ENCODE data around the gene CORO2A.
"Not testable (repeated sequence)": the region's sequence is repeated elsewhere in the genome, so short reads cannot be mapped to it uniquely, and the experiment has no call there.

The CORO2A gene

DNA sequence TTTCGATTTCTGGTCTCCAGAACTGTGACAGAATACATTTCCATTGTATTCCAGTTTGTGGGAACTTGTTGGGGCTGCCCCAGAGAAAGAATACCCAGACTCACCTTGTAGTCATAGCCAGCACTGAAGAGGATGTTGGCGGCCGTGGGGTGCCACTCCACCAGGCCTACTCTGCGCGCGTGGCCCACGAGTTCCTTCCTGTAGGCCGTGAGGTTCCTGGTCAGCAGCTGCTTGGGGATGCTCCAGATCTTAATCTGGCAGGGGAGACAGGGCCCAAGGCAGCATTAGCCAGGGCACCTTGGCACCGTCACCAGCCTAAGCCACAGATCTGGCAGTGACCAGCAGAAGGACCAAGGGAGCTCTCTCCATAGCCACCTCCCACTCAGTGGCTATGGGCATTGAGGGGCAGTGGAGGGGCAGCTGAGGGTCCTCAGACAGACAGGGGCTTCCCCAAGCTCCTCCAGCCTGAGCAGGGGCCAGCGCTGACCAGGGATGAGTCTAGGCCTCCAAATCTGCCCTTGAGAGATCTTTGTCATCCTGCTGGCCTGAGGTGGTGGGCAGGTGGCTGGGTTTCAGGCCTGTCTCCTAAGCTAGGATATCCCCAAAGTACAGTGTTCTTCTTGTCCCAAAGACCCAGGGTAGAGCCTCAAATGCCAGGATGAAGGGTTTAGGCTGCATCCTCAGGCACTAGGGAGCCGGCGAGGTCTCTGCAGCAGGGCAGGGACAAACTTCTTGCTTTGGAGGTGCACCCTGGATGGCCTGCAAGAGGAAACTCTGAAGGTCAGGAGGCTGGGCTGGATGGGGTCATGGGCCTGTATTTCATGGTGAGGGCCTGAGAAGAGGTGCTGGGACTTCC, 57.5 kb downstream of the CORO2A start:
- DNase-seq: no peak

DNA sequence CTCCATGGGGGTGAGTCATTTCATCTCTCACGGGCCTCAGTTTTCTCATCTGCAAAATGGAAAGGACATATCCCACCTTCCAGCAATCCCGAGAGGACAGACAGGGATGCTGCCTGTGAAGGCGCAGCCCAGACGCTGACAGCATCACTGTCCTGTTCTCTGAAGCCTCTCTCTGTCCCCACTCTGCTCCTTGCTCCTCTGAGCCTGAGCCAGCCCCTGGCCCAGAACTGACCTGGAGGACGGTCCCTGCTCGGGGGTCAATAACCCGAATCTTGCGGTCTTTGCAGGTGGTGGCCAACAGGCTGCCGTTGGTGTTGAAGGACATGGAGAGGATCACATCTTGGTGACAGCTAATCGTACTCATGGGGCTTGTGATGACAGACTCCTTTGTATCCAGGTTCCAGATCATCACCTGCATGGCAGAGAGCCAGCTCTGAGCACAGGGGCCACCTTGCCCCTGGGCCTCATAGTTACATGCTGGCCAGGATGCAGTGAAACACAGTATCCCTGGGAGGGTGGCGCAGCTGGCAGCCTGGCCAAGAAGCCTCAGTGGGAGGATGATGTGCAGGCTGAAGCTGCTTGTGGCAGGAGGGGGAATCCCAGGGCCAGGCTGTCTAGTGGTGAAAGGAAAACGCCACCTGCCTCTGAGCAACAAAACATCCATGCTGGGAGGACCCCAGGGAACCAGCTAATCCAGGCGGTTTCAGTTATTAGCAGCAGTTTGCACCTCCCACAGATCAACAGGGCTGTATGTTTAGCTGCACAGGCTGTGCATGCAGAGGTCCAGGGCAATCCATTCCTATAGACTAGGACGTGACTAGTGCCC, 59.4 kb downstream of the CORO2A start:
- peak; percentile 63 for DNase-seq

DNA sequence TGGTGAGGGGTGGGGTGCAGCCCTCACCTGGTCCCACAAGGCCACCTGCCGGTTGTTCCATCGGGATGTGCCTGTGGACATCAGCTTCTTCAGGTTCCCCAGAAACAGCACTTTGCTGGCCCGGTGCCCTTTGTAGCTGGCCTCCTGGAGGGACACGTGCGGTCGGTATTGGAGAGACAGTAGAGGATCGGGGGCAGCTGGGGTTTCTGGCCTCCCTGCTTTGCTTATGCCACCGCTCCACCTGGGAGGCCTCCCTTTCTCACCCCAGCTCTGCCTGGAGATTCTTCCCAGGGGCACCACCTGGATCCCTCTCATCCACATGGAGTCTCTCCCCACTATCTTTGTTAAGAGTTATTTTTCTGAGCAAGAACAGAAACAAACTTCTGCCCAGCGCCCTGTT, 60.3 kb downstream of the CORO2A start:
- DNase-seq: no peak

DNA sequence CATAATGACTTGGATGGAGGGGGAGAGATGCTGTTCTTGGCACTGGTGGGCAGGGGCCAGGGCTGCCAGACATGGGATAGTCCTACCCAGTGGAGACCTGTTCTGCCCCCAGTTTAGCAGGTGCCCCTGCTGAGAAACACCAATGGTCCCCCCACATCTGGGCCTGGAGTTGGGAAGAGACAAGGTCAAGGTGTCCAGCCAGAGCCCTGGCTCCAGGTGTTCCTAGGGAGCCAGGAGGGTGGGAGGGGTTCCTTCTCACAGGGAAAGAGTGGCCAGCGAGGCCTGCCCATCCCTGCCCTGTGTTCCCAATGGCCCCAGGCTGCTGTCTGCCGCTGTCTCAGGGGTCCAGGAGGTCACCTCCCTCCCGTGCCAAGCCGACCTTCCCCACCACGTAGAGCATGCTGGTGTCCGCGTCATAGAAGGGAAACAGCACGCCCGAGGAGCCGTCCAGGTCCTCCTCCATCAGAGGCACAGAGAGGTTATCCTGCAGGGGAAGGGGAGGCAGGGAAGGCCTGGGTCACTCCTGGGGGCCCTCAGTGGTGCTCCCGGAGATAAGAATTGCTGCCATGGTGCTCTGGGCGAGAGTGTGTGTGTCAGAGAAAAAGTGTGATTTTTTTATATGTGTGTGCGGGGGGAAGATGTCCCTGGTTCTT, 61.7 kb downstream of the CORO2A start:
- DNase-seq: no peak

DNA sequence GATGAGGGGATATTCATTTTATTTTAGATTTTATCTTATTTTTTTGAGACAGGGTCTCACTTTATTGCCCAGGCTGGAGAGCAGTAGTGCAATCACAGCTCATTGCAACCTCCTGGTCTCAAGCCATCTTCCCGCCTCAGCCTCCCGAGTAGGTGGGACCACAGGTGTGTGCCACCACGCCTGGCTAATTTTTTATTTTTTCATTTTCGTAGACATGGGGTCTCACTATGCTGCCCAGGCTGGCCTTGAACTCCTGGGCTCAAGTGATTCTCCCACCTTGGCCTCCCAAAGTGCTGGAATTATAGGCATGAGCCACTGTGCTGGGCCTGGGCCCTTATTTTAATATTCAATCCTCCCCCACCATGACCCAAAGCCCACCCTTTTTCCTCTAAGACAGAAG, 62.4 kb downstream of the CORO2A start:
- not testable (repeated sequence) for DNase-seq

DNA sequence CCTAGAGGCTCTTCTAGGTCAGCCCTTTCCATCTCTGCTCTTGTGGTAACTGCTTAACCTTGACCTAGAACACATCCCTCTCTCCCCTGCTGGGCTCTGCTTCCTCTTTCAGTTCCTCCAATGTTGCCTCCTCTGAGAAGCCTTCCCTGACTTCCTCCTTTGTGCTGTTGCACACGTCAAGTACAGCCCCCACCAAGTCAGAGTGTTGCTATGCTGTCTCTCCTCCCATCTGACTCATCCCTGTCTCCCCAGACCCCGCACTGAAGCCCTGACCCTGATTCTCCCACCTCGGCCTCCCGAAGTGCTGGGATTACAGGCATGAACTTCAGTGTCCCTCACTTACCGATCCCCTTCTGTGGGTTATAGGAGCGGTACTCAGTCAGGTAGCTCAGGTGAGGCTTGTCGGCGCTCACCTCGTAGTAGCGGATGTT, 63.0 kb downstream of the CORO2A start:
- DNase-seq: no peak

DNA sequence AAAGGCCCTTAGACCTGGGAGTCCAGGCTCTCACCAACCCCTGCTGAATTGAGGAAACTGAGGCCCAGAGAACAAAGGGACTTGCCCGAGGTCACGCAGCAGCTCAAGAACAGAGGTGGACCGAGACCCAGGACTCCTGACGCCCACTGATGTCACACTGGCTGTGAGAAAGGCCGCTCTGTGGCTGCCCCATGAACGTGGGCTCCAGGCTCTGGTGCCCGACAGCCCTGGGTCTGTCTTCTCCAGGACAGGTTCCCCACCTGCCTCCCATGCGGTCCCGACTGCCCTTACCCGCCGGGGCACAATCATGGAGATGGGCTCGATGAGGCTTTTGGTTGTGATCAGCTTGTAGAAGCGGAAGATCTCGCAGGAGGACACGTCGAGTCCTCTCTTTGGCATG, 64.1 kb downstream of the CORO2A start:
- no peak for DNase-seq

DNA sequence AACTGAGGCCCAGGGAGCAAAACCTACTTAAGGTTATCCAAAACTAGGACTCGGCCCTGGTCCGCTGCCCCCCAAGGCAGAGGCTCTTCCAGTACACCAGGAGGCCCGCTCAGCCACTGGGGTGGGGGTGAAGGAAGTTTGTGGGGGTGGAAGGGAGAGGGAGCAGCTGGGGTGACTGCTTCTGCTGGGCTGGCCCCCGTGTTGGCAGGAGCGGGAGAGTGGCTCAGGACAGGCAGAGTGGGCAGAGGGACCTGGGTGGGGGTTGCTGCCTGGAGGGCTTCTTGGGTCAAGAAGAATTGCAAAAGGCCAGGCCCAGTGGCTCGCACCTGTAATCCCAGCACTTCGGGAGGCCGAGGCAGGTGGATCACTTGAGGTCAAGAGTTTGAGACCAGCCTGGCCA, 65.2 kb downstream of the CORO2A start:
- no peak for DNase-seq

DNA sequence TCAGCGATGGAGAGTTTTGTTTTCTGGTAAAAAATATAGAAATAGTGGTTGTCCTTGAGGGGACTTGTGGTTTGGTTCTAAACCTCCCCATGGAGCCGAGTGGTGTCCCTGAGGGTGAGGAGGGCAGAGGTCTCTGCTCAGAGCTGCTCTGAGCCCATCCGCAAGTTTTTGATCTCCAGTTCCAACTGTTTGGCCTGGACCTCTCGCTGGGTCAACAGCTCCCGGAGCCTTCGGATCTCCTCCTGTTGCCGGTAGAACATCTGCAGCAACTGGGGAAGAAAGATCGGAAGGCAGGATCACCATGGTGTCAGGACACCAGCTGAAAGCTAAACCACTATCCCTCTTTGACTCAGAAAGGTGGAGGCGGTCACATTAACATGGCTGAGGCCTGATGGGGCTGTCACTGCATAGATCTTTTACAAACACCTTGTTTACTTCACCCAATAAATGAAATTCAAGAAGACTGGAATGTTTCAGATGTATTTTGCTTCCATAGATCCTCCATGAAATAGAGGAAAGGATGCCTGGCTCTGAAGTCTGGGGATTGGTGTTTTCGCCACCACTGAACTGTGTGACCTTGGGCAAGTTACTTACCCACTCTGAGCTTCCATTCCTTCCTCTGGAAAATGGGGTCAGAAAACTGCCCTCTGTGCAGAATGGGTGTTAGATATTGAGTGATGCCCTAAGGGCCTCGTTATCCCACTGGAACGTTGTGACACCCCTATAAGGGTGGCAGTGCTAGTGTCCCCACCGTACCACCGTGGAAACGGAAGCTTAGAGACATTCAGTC, 67.6 kb downstream of the CORO2A start:
- no peak for DNase-seq

DNA sequence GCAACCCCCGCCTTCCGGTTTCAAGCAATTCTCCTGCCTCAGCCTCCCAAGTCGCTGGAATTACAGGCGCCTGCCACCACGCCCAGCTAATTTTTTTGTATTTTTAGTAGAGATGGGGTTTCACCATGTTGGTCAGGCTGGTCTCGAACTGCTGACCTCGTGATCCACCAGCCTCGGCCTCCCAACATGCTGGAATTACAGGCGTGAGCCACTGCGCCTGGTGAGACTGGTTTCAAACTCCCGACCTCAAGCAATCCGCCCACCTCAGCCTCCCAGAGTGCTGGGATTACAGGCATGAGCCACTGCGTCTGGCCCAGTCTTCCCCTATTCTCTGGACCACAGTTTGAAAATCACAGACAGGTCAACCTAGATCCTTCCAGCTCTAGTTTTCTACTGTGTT, 68.3 kb downstream of the CORO2A start:
- DNase-seq: not testable (repeated sequence)

DNA sequence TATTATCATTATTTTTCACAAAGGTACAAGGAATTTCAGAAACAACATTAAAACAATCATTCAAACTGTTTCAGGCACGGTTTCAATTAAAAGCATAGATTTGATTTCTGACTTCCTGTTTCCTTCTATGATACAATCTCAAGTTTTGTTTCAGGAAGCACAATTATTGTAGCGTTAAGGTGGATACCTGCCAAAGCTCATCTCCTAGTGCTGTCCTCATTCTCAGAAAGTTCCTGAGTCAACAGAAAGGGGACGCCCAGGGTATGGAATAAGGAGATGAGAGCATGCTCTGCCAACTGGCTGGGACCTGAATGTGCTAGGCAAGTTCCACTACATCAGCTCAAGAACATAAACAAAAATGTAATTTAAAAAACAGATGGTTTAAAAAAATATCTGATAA, 71.4 kb downstream of the CORO2A start:
- no peak for DNase-seq

DNA sequence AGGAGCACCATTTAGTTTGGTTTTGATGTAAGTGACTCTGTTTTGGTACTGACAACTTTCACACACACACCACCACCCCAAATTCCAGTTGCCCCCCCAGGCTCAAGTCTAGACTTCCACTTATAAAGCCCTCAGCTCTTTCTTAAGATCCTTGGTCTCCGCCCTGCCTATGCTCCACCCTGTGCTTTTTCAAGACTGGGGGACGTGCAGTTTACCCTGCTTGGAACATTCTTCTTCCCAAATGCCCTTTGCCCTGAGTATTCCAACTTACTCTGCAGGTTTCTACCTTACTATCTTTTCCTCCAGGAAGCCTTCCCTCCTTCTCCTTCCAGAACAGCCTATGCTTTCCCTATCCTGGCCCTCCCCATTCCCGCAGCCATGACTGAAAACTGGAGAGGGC, 72.0 kb downstream of the CORO2A start:
- no peak for DNase-seq

DNA sequence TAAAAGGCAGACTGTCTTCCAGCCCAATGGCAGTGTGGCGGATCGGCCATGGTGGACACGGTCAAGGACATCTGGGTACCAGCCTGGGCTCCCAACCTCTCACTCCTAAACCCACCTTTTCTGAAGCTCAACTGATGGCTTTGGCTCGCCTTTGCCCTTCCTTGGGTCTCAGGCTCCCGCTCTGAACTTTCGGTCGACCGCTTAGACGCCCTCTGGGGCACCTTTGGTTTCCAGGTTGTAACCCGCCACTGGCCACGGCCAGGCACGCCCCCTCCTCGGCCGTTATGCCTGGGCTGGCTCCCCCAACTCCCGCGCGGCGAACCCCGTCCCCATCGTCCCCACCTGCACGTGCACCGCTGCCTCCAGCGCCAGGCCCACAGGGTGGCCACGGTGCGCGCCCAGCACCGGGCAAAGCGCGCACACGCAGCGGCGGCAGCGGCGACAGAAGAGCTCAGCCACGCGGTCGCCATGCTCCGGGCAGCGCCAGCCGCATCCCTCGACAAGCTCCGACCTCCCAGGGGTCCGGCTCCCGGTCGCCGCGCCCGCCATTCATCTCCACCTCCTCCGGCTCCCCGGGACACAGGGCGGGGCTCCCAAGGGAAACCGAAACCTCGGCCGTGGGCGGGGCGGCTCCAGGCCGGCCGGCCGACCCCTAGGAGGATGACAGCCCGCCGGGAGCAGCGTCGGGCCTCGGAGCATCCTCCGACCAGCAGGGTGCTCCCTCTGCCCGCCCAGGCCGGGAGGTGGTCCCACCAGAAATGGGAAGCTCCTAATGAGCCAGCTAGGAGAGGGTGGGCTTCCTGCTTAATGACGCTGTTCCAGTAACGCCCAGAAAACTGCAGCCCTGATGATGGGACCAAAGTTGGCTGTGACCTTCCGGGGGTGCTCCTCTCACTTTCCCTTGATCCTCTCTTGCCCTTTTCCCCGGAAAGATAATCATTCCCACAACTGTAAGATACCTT, 73.5 kb downstream of the CORO2A start, which contains the start of gene TRIM14:
Gene TRIM14 (minus strand): TSS at position 583 of the 962 bp plus-strand sequence. CDS start 34 bp downstream, at position 549.
- peak; percentile 55 for DNase-seq

DNA sequence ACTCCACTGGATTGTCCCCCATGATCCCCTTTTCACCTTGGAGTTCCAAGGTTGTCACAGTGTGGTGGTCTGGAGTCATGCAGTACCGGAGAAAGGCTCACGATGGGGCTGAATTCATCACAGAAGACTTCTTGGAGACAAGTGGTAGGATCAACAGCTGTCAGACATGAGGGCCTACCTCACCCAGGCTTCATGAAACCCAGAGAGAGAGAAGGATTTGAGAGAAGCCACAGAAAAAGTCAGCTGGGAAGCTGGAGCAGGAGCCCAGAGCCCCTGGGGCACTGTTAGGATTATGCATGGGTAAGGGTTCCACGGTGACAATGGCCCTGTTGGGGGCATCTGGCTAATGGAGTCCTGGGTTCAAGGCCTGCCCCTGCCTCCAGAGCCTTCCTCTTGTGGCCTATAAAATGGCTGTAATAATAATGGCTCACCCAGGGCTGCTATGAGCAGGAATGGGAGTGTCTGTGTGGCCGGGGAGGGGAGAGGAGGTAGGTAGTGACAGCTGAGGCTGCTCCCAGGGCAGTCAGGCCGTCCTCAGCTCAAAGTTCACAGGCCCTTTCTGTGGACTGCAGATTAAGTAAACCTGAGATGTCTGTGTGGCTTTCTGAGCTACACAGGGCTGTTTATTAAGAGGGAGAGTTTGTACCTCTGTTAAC, 74.3 kb downstream of the CORO2A start:
- DNase-seq: peak; percentile 28

DNA sequence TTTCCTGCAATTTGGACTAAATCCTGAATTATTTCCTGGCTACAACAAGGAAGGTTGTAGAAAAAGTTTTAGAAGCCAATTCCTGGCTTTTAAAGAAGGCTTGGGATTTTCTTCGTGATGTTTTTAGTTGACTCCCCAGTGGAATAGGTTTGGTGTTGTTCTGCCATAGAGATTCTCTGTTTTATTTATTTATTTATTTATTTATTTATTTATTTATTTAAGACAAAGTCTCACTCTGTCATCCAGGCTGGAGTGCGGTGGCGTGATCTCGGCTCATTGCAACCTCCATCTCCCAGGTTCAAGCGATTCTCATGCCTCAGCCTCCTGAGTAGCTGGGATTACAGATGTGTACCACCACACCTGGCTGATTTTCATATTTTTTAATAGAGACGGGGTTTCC, 75.3 kb downstream of the CORO2A start:
- not testable (repeated sequence) for DNase-seq

DNA sequence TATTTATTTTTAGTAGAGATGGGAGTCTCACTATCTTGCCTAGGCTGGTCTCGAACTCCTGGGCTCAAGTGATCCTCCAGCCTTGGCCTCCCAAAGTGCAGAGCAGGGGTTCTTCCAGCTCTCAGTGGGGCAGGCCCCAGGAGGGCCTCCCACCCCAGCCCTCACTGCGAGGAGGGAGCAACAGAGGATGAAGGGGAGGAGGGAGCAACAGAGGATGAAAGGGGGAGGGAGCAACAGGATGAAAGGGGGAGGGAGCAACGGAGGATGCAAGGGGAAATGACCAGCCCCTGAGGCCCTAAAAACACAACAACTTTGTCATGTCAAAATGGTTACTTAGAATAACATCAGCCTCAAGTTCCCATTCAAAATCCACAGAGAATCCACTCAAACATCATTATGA, 83.4 kb downstream of the CORO2A start:
- DNase-seq: no peak

DNA sequence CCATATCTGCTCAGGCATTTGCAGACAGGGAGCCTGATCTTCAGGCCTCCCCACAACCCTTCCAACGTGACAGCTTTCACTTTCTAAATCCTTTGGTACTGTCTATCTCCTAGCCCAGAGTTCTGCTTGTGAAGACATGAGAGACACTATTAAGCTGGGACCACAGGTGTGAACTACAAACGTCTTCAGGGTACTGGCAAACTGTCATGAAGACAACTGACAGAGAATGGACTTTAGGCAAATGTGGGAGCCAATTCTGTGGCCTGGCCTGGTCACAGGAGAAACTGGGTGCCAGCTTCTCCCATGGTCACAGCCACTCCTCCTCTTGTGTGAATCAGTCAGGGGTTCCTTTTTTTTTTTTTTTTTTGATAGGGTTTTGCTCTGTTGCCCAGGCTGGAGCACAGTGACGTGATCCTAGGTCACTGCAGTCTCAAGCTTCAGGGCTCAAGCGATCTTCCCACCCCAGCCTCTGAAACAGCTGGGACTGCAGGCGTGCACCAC, 83.9 kb downstream of the CORO2A start:
- DNase-seq: no peak

DNA sequence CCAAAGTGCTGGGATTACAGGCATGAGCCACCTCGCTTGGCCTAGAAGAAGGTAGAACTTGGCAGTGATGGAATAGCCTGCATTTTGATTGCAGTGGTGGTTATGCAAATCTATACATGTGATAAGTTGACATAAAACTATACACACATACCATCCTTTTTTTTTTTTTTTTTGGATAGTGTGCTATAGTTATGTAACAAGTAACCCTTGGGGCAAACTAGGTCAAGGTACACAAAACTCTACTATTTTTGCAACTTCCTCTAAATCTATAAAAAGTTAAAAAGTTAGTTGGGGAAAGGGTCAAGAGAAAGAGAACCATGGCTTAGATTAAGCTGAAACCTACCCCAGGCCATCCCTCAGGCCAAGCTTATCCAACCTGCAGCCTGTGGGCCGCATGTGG, 84.5 kb downstream of the CORO2A start:
- DNase-seq: no peak

DNA sequence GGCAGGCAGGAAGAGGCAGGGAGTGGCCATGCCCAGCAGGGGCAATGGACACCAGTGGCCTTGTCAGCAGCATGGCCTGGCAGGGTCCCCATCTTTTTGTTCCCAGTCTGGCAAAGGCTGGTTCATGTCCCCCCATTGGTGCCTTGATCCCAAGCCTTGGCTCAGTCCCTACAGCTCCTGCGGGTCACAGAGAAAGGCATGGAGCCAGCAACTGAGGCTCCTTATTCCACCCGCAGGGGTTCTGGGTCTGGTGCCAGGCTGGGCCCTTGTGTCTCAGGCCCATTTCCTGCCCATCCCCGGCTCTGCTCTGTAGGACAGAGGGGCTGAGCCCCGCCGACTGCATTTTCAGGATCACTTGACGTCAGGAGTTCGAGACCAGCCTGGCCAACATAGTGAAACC, 87.4 kb downstream of the CORO2A start:
- DNase-seq: no peak

DNA sequence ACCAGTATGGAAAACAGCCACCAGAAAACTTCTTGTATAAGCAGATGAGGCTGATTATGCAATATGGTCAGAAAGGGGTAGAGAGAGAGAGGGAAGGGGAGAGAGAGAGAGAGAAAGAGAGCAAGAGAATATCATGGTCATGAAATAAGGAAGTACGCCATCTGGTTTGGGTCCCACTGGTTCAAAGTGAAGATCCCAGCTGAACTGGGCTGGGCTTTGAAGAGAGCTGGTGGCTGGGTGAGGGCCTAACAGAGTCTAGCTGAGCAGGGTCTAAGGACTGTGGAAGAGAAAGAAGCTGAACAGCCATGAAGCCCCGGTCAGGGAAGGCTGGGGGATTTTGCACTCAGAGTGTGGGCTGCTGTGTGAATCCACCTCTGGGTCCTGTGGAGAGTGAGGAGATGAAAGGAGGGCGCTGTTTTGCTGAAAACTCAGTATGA, 88.0 kb downstream of the CORO2A start:
- peak; percentile 26 for DNase-seq

DNA sequence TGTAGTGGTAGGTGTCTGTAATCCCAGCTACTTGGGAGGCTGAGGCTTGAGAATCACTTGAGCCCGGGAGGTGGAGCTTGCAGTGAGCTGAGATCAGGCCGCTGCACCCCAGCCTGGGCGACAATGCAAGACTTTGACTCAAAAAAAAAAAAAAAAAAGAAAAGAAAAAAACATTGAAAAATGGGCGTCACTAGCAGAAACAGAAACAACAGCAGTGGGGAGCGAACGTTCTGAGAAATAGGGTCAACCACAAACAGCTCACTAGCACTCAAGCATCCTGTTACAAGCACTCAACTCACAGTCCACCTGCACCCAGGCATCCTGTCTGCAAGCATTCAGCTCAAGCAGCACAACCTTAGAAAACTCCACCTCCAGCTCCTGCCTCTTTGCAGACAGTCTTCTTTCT, 90.6 kb downstream of the CORO2A start:
- peak; percentile 92 for DNase-seq

Data from NCI-H510A treated with DMSO at 0.1 percent for 48 hours (cell line).